WTC11 (cell line): ENCODE data around the gene PRPSAP1. TPM values are rescaled to one million over a fixed set of nuclear protein-coding genes. Genes with fewer than 3 reads are reported as not detected.

Experiments
- ATAC-seq: fragments of 200-7000 bp; cut with Tn5 transposase; 2 replicates; pipeline ENCODE4 v1.10.0; 2021; ENCODE audit warnings: mild to moderate bottlenecking, moderate library complexity
- Bru-seq: library from RNA; stranded (reverse); fragments of 400-500 nt; gene quantifications from one replicate; lab custom pipeline; 2021; lab: Mats Ljungman, UMichigan
- CTCF ChIA-PET: fragments of 300-600 bp; sonication (Branson Sonifier 250); formaldehyde crosslinking; loops from one replicate; lab custom pipeline; 2021; ENCODE audit warnings: antibody characterized with exemption; lab: Charles Lee
- POLR2A ChIA-PET: fragments of 350-600 bp; sonication (Branson Sonifier 250); formaldehyde crosslinking; loops from one replicate; lab custom pipeline; 2021; ENCODE audit warnings: antibody characterized with exemption; lab: Charles Lee
- DNase-seq: peaks from one replicate; pipeline ENCODE4 v3.0.0; 2021; ENCODE audit warnings: low spot score
- H3K27ac Mint-ChIP-seq: 2 replicates; pipeline ENCODE4 v1.8.0; 2021; ENCODE audit warnings: mixed read lengths
- H3K27me3 Mint-ChIP-seq: 2 replicates; pipeline ENCODE4 v1.8.0; 2021; ENCODE audit warnings: low read depth, mild to moderate bottlenecking, moderate library complexity, mixed read lengths
- H3K36me3 Mint-ChIP-seq: 2 replicates; pipeline ENCODE4 v1.8.0; 2021; ENCODE audit warnings: mixed read lengths
- H3K4me1 Mint-ChIP-seq: 2 replicates; pipeline ENCODE4 v1.8.0; 2022; ENCODE audit warnings: mixed read lengths
- H3K4me3 Mint-ChIP-seq: 2 replicates; pipeline ENCODE4 v1.8.0; 2021; ENCODE audit warnings: mild to moderate bottlenecking, moderate library complexity, mixed read lengths
- H3K9me3 Mint-ChIP-seq: 2 replicates; pipeline ENCODE4 v1.8.0; 2021; ENCODE audit warnings: mixed read lengths
- ATF1 ChIP-seq: sonication (generic); formaldehyde crosslinking; IDR thresholded peaks from 2 replicates; pipeline ENCODE4 v1.8.1; 2023; ENCODE audit warnings: mild to moderate bottlenecking, moderate library complexity, missing genetic modification reagents
- CBFB ChIP-seq: sonication (generic); formaldehyde crosslinking; IDR thresholded peaks from 2 replicates; pipeline ENCODE4 v1.8.1; 2022; ENCODE audit warnings: mild to moderate bottlenecking, low read depth, missing genetic modification reagents
- CREB1 ChIP-seq: sonication (generic); formaldehyde crosslinking; IDR thresholded peaks from 2 replicates; pipeline ENCODE4 v1.8.0; 2023; ENCODE audit warnings: mild to moderate bottlenecking, missing genetic modification reagents
- ESRRA ChIP-seq: sonication (generic); formaldehyde crosslinking; IDR thresholded peaks from 2 replicates; pipeline ENCODE4 v1.8.1; 2022; ENCODE audit warnings: mild to moderate bottlenecking, missing genetic modification reagents, borderline replicate concordance
- FOXJ3 ChIP-seq: sonication (generic); formaldehyde crosslinking; IDR thresholded peaks from 2 replicates; pipeline ENCODE4 v1.9.0; 2021; ENCODE audit warnings: missing genetic modification reagents, mild to moderate bottlenecking, borderline replicate concordance
- FOXP1 ChIP-seq: sonication (generic); formaldehyde crosslinking; IDR thresholded peaks from 2 replicates; pipeline ENCODE4 v1.8.0; 2022; ENCODE audit warnings: missing genetic modification reagents, mild to moderate bottlenecking, moderate library complexity, borderline replicate concordance
- GTF2I ChIP-seq: fragments of 250-450 bp; sonication (Bioruptor Pico); conservative IDR thresholded peaks from 2 replicates; pipeline ENCODE4 v1.4.0; 2021; ENCODE audit warnings: mild to moderate bottlenecking
- HMGA2 ChIP-seq: fragments of 250-450 bp; sonication (Bioruptor Pico); IDR thresholded peaks from 2 replicates; pipeline ENCODE4 v1.4.0; 2021; ENCODE audit warnings: mild to moderate bottlenecking, moderate library complexity
- HMGXB4 ChIP-seq: sonication (generic); formaldehyde crosslinking; IDR thresholded peaks from 2 replicates; pipeline ENCODE4 v1.8.1; 2023; ENCODE audit warnings: mild to moderate bottlenecking, moderate library complexity, missing genetic modification reagents
- IRF1 ChIP-seq: sonication (generic); formaldehyde crosslinking; IDR thresholded peaks from 2 replicates; pipeline ENCODE4 v1.8.0; 2023; ENCODE audit warnings: missing genetic modification reagents
- JUN ChIP-seq: sonication (generic); formaldehyde crosslinking; IDR thresholded peaks from 2 replicates; pipeline ENCODE4 v1.8.0; 2023; ENCODE audit warnings: mild to moderate bottlenecking, missing genetic modification reagents
- KAT7 ChIP-seq: sonication (generic); formaldehyde crosslinking; IDR thresholded peaks from 2 replicates; pipeline ENCODE4 v1.8.1; 2023; ENCODE audit warnings: missing genetic modification reagents, mild to moderate bottlenecking, borderline replicate concordance
- TEAD1 ChIP-seq: sonication (generic); formaldehyde crosslinking; IDR thresholded peaks from 2 replicates; pipeline ENCODE4 v1.8.0; 2022; ENCODE audit warnings: mild to moderate bottlenecking, missing genetic modification reagents
- USF2 ChIP-seq: sonication (generic); formaldehyde crosslinking; IDR thresholded peaks from 2 replicates; pipeline ENCODE4 v1.8.1; 2023; ENCODE audit warnings: mild to moderate bottlenecking, missing genetic modification reagents, moderate library complexity
- ZBTB21 ChIP-seq: sonication (generic); formaldehyde crosslinking; IDR thresholded peaks from 2 replicates; pipeline ENCODE4 v1.8.1; 2023; ENCODE audit warnings: mild to moderate bottlenecking, missing genetic modification reagents, borderline replicate concordance
- ZNF232 ChIP-seq: sonication (generic); formaldehyde crosslinking; IDR thresholded peaks from 2 replicates; pipeline ENCODE4 v1.8.0; 2022; ENCODE audit warnings: mild to moderate bottlenecking, missing genetic modification reagents
- ZNF423 ChIP-seq: fragments of 250-450 bp; sonication (Bioruptor Pico); IDR thresholded peaks from 2 replicates; pipeline ENCODE4 v2.1.2; 2022; ENCODE audit warnings: mild to moderate bottlenecking, moderate library complexity
- long read RNA-seq, 3 experiments: library from RNA in 1 of 3; library from capped mRNA in 1 of 3; library from polyadenylated mRNA in 1 of 3; unstranded in 2 of 3; stranded (forward) in 1 of 3; transcript quantifications; one replicate each; pipeline ENCODE4 v2.0.0, GENCODE V29; 2021
- total RNA-seq: library from RNA; stranded (reverse); gene quantifications from 3 replicates; pipeline ENCODE4 v1.2.3, GENCODE V29; 2021
- TF ChIP-seq, protein P1 (sequence below): sonication (generic); formaldehyde crosslinking; IDR thresholded peaks from 2 replicates; pipeline ENCODE4 v1.8.0; 2023; ENCODE audit warnings: missing genetic modification reagents, mild to moderate bottlenecking, borderline replicate concordance
- TF ChIP-seq, protein P2 (sequence below): sonication (generic); formaldehyde crosslinking; IDR thresholded peaks from 2 replicates; pipeline ENCODE4 v1.8.0; 2022; ENCODE audit warnings: missing genetic modification reagents
- TF ChIP-seq, protein P3 (sequence below): sonication (generic); formaldehyde crosslinking; IDR thresholded peaks from 2 replicates; pipeline ENCODE4 v1.8.0; 2023; ENCODE audit warnings: mild to moderate bottlenecking, missing genetic modification reagents

PRPSAP1 gene
- total RNA-seq (50.0 to 56.5 TPM (median 52.3 TPM) in 3 replicates), Bru-seq, nascent RNA (percentile 57 among the genes with signal in this experiment)
- long read RNA-seq, experiment 1, transcript PRPSAP1-206 (10 exons, 3,660 nt) = major isoform, 204 of 254 reads
- long read RNA-seq, experiment 1, partial matches to known transcripts = 38 of 254 reads
- long read RNA-seq, experiment 1, other reads (novel, unspliced or antisense) = 11 of 254 reads
- long read RNA-seq, experiment 2, transcript PRPSAP1-206 (10 exons, 3,660 nt) = major isoform, 25 of 45 reads
- long read RNA-seq, experiment 2, partial matches to known transcripts = 12 of 45 reads
- long read RNA-seq, experiment 2, other reads (novel, unspliced or antisense) = 7 of 45 reads
- long read RNA-seq, experiment 3, transcript PRPSAP1-206 (10 exons, 3,660 nt) = major isoform, 12 of 17 reads
- long read RNA-seq, experiment 3, partial matches to known transcripts = 3 of 17 reads
- long read RNA-seq, experiment 3, other reads (novel, unspliced or antisense) = 2 of 17 reads

- Mint-ChIP-seq H3K36me3 (peaks cover 4% of the 10 kb centered on the region; the same call in 1 of the 2 replicates), H3K4me1 (peaks cover 27% of the 10 kb centered on the region), H3K9me3 (no peaks in the 10 kb centered on the region), H3K27me3 (no peaks in the 10 kb centered on the region), H3K4me3 (peak within 1 kb of the TSS; percentile 95), H3K27ac (peak within 1 kb of the TSS; percentile 100)
- ChIA-PET POLR2A (interaction anchor here (0.6 to 2.1 kb wide), 8 partner anchors 10 to 85 kb away, joined by 3 to 10 read pairs (median 4); partner anchors contain the start of gene SPHK1), CTCF (interaction anchor here (0.6 to 4.4 kb wide), 23 partner anchors 8 to 523 kb away, joined by 3 to 54 read pairs (median 4); partner anchors contain the start of genes CDK3, PRCD and SPHK1)
- DNase-seq (peak; percentile 86), ATAC-seq (peak; percentile 94)
- TF ChIP-seq ZBTB21 = no peak
- no peak for TF ChIP-seq ZNF423
- TF ChIP-seq ZNF232 (CRISPR knock-in tag) = peak; percentile 62; the same call in 1 of the 2 replicates
- peak; percentile 35; the same call in 1 of the 2 replicates for TF ChIP-seq IRF1 (CRISPR knock-in tag)
- peak; percentile 64 for TF ChIP-seq HMGXB4
- TF ChIP-seq, protein P1, sequence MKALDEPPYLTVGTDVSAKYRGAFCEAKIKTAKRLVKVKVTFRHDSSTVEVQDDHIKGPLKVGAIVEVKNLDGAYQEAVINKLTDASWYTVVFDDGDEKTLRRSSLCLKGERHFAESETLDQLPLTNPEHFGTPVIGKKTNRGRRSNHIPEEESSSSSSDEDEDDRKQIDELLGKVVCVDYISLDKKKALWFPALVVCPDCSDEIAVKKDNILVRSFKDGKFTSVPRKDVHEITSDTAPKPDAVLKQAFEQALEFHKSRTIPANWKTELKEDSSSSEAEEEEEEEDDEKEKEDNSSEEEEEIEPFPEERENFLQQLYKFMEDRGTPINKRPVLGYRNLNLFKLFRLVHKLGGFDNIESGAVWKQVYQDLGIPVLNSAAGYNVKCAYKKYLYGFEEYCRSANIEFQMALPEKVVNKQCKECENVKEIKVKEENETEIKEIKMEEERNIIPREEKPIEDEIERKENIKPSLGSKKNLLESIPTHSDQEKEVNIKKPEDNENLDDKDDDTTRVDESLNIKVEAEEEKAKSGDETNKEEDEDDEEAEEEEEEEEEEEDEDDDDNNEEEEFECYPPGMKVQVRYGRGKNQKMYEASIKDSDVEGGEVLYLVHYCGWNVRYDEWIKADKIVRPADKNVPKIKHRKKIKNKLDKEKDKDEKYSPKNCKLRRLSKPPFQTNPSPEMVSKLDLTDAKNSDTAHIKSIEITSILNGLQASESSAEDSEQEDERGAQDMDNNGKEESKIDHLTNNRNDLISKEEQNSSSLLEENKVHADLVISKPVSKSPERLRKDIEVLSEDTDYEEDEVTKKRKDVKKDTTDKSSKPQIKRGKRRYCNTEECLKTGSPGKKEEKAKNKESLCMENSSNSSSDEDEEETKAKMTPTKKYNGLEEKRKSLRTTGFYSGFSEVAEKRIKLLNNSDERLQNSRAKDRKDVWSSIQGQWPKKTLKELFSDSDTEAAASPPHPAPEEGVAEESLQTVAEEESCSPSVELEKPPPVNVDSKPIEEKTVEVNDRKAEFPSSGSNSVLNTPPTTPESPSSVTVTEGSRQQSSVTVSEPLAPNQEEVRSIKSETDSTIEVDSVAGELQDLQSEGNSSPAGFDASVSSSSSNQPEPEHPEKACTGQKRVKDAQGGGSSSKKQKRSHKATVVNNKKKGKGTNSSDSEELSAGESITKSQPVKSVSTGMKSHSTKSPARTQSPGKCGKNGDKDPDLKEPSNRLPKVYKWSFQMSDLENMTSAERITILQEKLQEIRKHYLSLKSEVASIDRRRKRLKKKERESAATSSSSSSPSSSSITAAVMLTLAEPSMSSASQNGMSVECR = peak; percentile 42; the same call in 1 of the 2 replicates
- TF ChIP-seq, protein P2, sequence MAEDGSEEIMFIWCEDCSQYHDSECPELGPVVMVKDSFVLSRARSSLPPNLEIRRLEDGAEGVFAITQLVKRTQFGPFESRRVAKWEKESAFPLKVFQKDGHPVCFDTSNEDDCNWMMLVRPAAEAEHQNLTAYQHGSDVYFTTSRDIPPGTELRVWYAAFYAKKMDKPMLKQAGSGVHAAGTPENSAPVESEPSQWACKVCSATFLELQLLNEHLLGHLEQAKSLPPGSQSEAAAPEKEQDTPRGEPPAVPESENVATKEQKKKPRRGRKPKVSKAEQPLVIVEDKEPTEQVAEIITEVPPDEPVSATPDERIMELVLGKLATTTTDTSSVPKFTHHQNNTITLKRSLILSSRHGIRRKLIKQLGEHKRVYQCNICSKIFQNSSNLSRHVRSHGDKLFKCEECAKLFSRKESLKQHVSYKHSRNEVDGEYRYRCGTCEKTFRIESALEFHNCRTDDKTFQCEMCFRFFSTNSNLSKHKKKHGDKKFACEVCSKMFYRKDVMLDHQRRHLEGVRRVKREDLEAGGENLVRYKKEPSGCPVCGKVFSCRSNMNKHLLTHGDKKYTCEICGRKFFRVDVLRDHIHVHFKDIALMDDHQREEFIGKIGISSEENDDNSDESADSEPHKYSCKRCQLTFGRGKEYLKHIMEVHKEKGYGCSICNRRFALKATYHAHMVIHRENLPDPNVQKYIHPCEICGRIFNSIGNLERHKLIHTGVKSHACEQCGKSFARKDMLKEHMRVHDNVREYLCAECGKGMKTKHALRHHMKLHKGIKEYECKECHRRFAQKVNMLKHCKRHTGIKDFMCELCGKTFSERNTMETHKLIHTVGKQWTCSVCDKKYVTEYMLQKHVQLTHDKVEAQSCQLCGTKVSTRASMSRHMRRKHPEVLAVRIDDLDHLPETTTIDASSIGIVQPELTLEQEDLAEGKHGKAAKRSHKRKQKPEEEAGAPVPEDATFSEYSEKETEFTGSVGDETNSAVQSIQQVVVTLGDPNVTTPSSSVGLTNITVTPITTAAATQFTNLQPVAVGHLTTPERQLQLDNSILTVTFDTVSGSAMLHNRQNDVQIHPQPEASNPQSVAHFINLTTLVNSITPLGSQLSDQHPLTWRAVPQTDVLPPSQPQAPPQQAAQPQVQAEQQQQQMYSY (CRISPR knock-in tag) = no peak
- 0 out of 2 replicates have a peak, but pooled peaks have one; percentile 32 for TF ChIP-seq ATF1
- TF ChIP-seq TEAD1 = peak; percentile 91
- peak; percentile 14; the same call in 1 of the 2 replicates for TF ChIP-seq ESRRA (CRISPR knock-in tag)
- no peak for TF ChIP-seq GTF2I
- TF ChIP-seq KAT7 (CRISPR knock-in tag) = 0 out of 2 replicates have a peak, but pooled peaks have one; percentile 49
- TF ChIP-seq CBFB (CRISPR knock-in tag) = no peak
- no peak for TF ChIP-seq HMGA2
- TF ChIP-seq, protein P3, sequence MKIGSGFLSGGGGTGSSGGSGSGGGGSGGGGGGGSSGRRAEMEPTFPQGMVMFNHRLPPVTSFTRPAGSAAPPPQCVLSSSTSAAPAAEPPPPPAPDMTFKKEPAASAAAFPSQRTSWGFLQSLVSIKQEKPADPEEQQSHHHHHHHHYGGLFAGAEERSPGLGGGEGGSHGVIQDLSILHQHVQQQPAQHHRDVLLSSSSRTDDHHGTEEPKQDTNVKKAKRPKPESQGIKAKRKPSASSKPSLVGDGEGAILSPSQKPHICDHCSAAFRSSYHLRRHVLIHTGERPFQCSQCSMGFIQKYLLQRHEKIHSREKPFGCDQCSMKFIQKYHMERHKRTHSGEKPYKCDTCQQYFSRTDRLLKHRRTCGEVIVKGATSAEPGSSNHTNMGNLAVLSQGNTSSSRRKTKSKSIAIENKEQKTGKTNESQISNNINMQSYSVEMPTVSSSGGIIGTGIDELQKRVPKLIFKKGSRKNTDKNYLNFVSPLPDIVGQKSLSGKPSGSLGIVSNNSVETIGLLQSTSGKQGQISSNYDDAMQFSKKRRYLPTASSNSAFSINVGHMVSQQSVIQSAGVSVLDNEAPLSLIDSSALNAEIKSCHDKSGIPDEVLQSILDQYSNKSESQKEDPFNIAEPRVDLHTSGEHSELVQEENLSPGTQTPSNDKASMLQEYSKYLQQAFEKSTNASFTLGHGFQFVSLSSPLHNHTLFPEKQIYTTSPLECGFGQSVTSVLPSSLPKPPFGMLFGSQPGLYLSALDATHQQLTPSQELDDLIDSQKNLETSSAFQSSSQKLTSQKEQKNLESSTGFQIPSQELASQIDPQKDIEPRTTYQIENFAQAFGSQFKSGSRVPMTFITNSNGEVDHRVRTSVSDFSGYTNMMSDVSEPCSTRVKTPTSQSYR = no peak
- peak; percentile 48; the same call in 1 of the 2 replicates for TF ChIP-seq FOXP1 (CRISPR knock-in tag)
- no peak for TF ChIP-seq FOXJ3 (CRISPR knock-in tag)
- no peak; the same call in 1 of the 2 replicates for TF ChIP-seq USF2 (CRISPR knock-in tag)
- no peak for TF ChIP-seq JUN (CRISPR knock-in tag)
- TF ChIP-seq CREB1 (CRISPR knock-in tag) = no peak
These were observed at the start of gene PRPSAP1 for GRCh38 chr17:76353599-76354316. PRPSAP1 (minus strand) TSS chr17:76353916; CDS start chr17:76353703, 213 bp downstream.
